ENCODE measurements around the gene CBFA2T2. TPM values are rescaled to one million over a fixed set of nuclear protein-coding genes. Genes with fewer than 3 reads are reported as not detected.

Gene CBFA2T2
- total RNA-seq, 1 experiment from 2014 or later, result 16.3 TPM

DNA sequence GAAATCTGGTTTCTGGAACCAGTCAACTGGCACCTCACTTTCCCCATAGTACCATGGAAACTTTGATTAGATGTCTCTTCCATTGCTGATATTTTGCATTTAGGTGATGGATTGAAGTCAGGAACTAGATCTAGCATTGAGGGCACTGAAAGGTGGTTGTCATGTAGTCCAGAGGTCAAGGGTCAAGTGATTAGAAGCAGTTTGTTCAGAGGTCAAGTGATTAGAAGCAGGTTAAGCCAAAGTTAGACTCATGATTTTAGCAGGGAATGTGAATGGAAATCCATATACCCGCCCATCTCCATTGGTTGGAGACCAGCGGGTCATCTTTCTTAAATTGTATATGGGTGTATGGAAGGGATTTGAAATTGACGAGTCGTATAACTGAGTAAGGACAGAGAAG, 51.2 kb downstream of the CBFA2T2 start:
- CTCF ChIA-PET, result no interaction called here

GRCh38 chr20:33541797-33542196, 51.9 kb downstream of the CBFA2T2 start:
- Histone ChIP-seq H3K4me1 (ENCODE audit: control insufficient read depth, insufficient read depth, low read length) (0 out of 2 replicates have a peak, but pooled peaks cover 6% of the 10 kb centered on the region), H3K36me3 (ENCODE audit: control insufficient read depth, insufficient read depth, low read length) (no peaks in the 10 kb centered on the region), H3K4me3 (ENCODE audit: low read depth in 2 of 2, low read length in 2 of 2) (no peak overlapping the region), H3K9me3 (ENCODE audit: control insufficient read depth, insufficient read depth, low read depth, low read length) (no peaks in the 10 kb centered on the region), H3K27me3 (ENCODE audit: control insufficient read depth, insufficient read depth, low read length) (no peaks in the 10 kb centered on the region), H3K27ac (ENCODE audit: low read length) (no peak overlapping the region)
- POLR2A ChIA-PET, result no interaction called here
- ATAC-seq (no peak), DNase-seq (ENCODE audit: low read depth, low spot score) (no peak)
- TF ChIP-seq TCF7L2 (IDR thresholded peaks at IDR 0.05; ENCODE audit: low read depth, low read length) (no peak), POLR2AphosphoS5 (IDR thresholded peaks at IDR 0.05; ENCODE audit: low read depth, low read length) (no peak), SIN3A (IDR thresholded peaks at IDR 0.05; ENCODE audit: borderline replicate concordance, insufficient read depth, low read depth, low read length) (no peak), REST (IDR thresholded peaks at IDR 0.05; ENCODE audit: insufficient read depth in 1 of 2, low read depth in 2 of 2, low read length in 1 of 2) (no peak), CTCF (IDR thresholded peaks at IDR 0.05) (no peak)
- intact Hi-C loops (cut with micrococcal nuclease; ENCODE audit: unreplicated experiment) (no loop called here), in situ Hi-C loops (cut with HindIII; ENCODE audit: low pct_unique_long_range_greater_than_20kb, low sequenced_read_pairs) (no loop called here)
- BruUV-seq (replicated peaks), result no TSS peak
- CTCF ChIA-PET, result no interaction called here

More for the DNA sequence above, 51.2 kb downstream of the CBFA2T2 start:
- H3K27me3 ChIP-seq (ENCODE audit: control insufficient read depth, insufficient read depth, low read length), result no peaks in the 10 kb centered on the region
- no peak overlapping the region for H3K4me3 ChIP-seq (ENCODE audit: low read depth in 2 of 2, low read length in 2 of 2)
- POLR2A ChIA-PET, result no interaction called here
- no TSS peak for BruUV-seq (replicated peaks)
- ATAC-seq (no peak), DNase-seq (ENCODE audit: low read depth, low spot score) (no peak)
- H3K36me3 ChIP-seq (ENCODE audit: control insufficient read depth, insufficient read depth, low read length), result no peaks in the 10 kb centered on the region
- H3K9me3 ChIP-seq (ENCODE audit: control insufficient read depth, insufficient read depth, low read depth, low read length), result no peaks in the 10 kb centered on the region
- TF ChIP-seq CTCF (IDR thresholded peaks at IDR 0.05) (no peak), TCF7L2 (IDR thresholded peaks at IDR 0.05; ENCODE audit: low read depth, low read length) (no peak), POLR2AphosphoS5 (IDR thresholded peaks at IDR 0.05; ENCODE audit: low read depth, low read length) (no peak), REST (IDR thresholded peaks at IDR 0.05; ENCODE audit: insufficient read depth in 1 of 2, low read depth in 2 of 2, low read length in 1 of 2) (no peak), SIN3A (IDR thresholded peaks at IDR 0.05; ENCODE audit: borderline replicate concordance, insufficient read depth, low read depth, low read length) (no peak)
- intact Hi-C loops (cut with micrococcal nuclease; ENCODE audit: unreplicated experiment) (no loop called here), in situ Hi-C loops (cut with HindIII; ENCODE audit: low pct_unique_long_range_greater_than_20kb, low sequenced_read_pairs) (no loop called here)
- 0 out of 2 replicates have a peak, but pooled peaks cover 6% of the 10 kb centered on the region for H3K4me1 ChIP-seq (ENCODE audit: control insufficient read depth, insufficient read depth, low read length)
- H3K27ac ChIP-seq (ENCODE audit: low read length), result no peak overlapping the region

Data from Panc1 (cell line).